HCT116 (cell line): ENCODE data around the gene NCF4. TPM values are rescaled to one million over a fixed set of nuclear protein-coding genes. Genes with fewer than 3 reads are reported as not detected.

ENCODE experiments used
- ATAC-seq: fragments of 200-7000 bp; cut with Tn5 transposase; 2 replicates; pipeline ENCODE4 v1.9.1; 2020; ENCODE audit warnings: mild to moderate bottlenecking, moderate library complexity
- BruUV-seq: library from RNA; stranded (reverse); fragments of 400-500 nt; replicated peaks from 2 replicates; lab custom pipeline; 2021; lab: Mats Ljungman, UMichigan
- CTCF ChIA-PET: fragments of 300-600 bp; sonication (Branson Sonifier 250); formaldehyde crosslinking; loops from one replicate; lab custom pipeline; 2021; ENCODE audit warnings: antibody characterized with exemption; lab: Charles Lee
- POLR2A ChIA-PET: fragments of 300-600, 350-600 bp; sonication (Branson Sonifier 250); formaldehyde crosslinking; loops from one replicate; lab custom pipeline; 2021; ENCODE audit warnings: antibody characterized with exemption; lab: Charles Lee
- RAD21 ChIA-PET, 2 experiments: fragments of 300-600 bp; sonication (Branson Sonifier 250); formaldehyde crosslinking; loops; one replicate each; lab custom pipeline; 2023; ENCODE audit warnings: low total read pairs in 2 of 2; ENCODE audit not compliant: uncharacterized antibody in 2 of 2, unreplicated experiment in 2 of 2, low non-redundant PET in 1 of 2; lab: Charles Lee
- DNase-seq: peaks from one replicate; pipeline ENCODE4 v3.0.0-alpha.2; 2010; ENCODE audit warnings: low read depth, low spot score
- H2AFZ ChIP-seq: fragments of 200-600 bp; shearing (Covaris generic), sonication (generic); 2 replicates; pipeline ENCODE4 v1.6.1; 2017; ENCODE audit warnings: low read depth, mixed run types, mixed read lengths, antibody characterized with exemption, low read length; ENCODE audit not compliant: poor library complexity, severe bottlenecking
- H3K27ac ChIP-seq: 2 replicates; pipeline ENCODE4 v1.5.1; 2012; ENCODE audit warnings: low read depth, low read length
- H3K27me3 ChIP-seq: fragments of 200-600 bp; sonication (generic); 2 replicates; pipeline ENCODE4 v1.6.1; 2016; ENCODE audit warnings: mixed run types, low read length, mixed read lengths; ENCODE audit not compliant: insufficient read depth
- H3K36me3 ChIP-seq, 2 experiments: fragments of 200-500 bp in 1 of 2; fragments of 200-600 bp in 1 of 2; sonication (Bioruptor generic) in 1 of 2; sonication (generic) in 1 of 2; 2 replicates each; pipeline versions ENCODE4 v1.5.1 to v1.6.1; 2014 to 2016; ENCODE audit warnings: low read length in 2 of 2, inconsistent platforms in 1 of 2, mixed read lengths in 1 of 2, mixed run types in 1 of 2; ENCODE audit not compliant: insufficient read depth in 2 of 2, control insufficient read depth in 1 of 2
- H3K4me1 ChIP-seq, 2 experiments: fragments of 200-600 bp in 1 of 2; sonication (generic) in 1 of 2; 2 replicates each; pipeline versions ENCODE4 v1.5.1 to v1.6.1; 2012 to 2017; ENCODE audit warnings: low read length in 2 of 2, inconsistent platforms in 1 of 2, mild to moderate bottlenecking in 1 of 2, mixed read lengths in 1 of 2, mixed run types in 1 of 2, moderate library complexity in 1 of 2; ENCODE audit not compliant: insufficient read depth in 2 of 2, control insufficient read depth in 1 of 2
- H3K4me2 ChIP-seq: fragments of 200-600 bp; sonication (generic); 2 replicates; pipeline ENCODE4 v1.6.1; 2017; ENCODE audit warnings: mixed run types, low read length, mixed read lengths
- H3K4me3 ChIP-seq, 2 experiments: fragments of 200-600 bp in 1 of 2; sonication (generic) in 1 of 2; replicated peaks in 1 of 2; 2 replicates each; pipeline ENCODE4 v1.5.1; 2011 to 2016; ENCODE audit warnings: low read length in 2 of 2, control low read depth in 1 of 2, low read depth in 1 of 2, mild to moderate bottlenecking in 1 of 2, mixed read lengths in 1 of 2, mixed run types in 1 of 2
- H3K79me2 ChIP-seq: fragments of 200-600 bp; sonication (generic); 2 replicates; pipeline ENCODE4 v1.6.1; 2017; ENCODE audit warnings: mild to moderate bottlenecking, mixed run types, low read length, moderate library complexity, mixed read lengths; ENCODE audit not compliant: insufficient read depth
- H3K9ac ChIP-seq: fragments of 200-600 bp; sonication (generic); 2 replicates; pipeline ENCODE4 v1.6.1; 2016; ENCODE audit warnings: low read length, mixed read lengths
- H3K9me2 ChIP-seq: fragments of 200-600 bp; sonication (generic), shearing (Covaris generic); 2 replicates; pipeline ENCODE4 v1.6.1; 2017; ENCODE audit warnings: mixed run types, mild to moderate bottlenecking, moderate library complexity; ENCODE audit not compliant: insufficient read depth
- H3K9me3 ChIP-seq, 2 experiments: fragments of 200-500 bp in 1 of 2; fragments of 200-600 bp in 1 of 2; sonication (Bioruptor generic) in 1 of 2; sonication (generic) in 1 of 2; 2 replicates each; pipeline ENCODE4 v1.6.1; 2014 to 2017; ENCODE audit warnings: low read length in 2 of 2, mixed read lengths in 2 of 2, inconsistent platforms in 1 of 2, low read depth in 1 of 2, mild to moderate bottlenecking in 1 of 2, mixed run types in 1 of 2, moderate library complexity in 1 of 2; ENCODE audit not compliant: control insufficient read depth in 1 of 2, insufficient read depth in 1 of 2
- H4K20me1 ChIP-seq: fragments of 200-600 bp; sonication (generic), shearing (Covaris generic); 2 replicates; pipeline ENCODE4 v1.6.1; 2017; ENCODE audit warnings: mixed run types, mild to moderate bottlenecking, moderate library complexity; ENCODE audit not compliant: insufficient read depth
- CTCF ChIP-seq, 3 experiments: fragments of 200-600 bp in 1 of 3; sonication (generic) in 1 of 3; IDR thresholded peaks in 2 of 3; conservative IDR thresholded peaks in 1 of 3; 2 replicates each; pipeline ENCODE4 v1.5.1; 2012 to 2017; ENCODE audit warnings: low read depth in 2 of 3, low read length in 2 of 3, antibody characterized with exemption in 1 of 3, borderline replicate concordance in 1 of 3, control low read depth in 1 of 3, mild to moderate bottlenecking in 1 of 3, mixed read lengths in 1 of 3, mixed run types in 1 of 3, moderate library complexity in 1 of 3; ENCODE audit not compliant: insufficient read depth in 1 of 3
- EGR1 ChIP-seq: IDR thresholded peaks from 2 replicates; pipeline ENCODE4 v1.6.1; 2012; ENCODE audit warnings: low read depth
- FOSL1 ChIP-seq: IDR thresholded peaks from 2 replicates; pipeline ENCODE4 v1.6.1; 2012; ENCODE audit warnings: low read depth
- JUND ChIP-seq: IDR thresholded peaks from 2 replicates; pipeline ENCODE4 v1.6.1; 2012
- MAX ChIP-seq: IDR thresholded peaks from 2 replicates; pipeline ENCODE4 v1.6.1; 2012
- POLR2A ChIP-seq: IDR thresholded peaks from 2 replicates; pipeline ENCODE4 v1.7.0; 2011; ENCODE audit warnings: borderline replicate concordance; ENCODE audit not compliant: insufficient read depth, insufficient read length; ENCODE audit errors: extremely low read depth
- POLR2AphosphoS5 ChIP-seq: IDR thresholded peaks from 2 replicates; pipeline ENCODE4 v1.6.1; 2011; ENCODE audit warnings: mild to moderate bottlenecking, low read depth, low read length, moderate library complexity
- RAD21 ChIP-seq: IDR thresholded peaks from 2 replicates; pipeline ENCODE4 v1.6.1; 2012; ENCODE audit warnings: low read depth, mild to moderate bottlenecking
- REST ChIP-seq: IDR thresholded peaks from 2 replicates; pipeline ENCODE4 v1.6.1; 2012; ENCODE audit warnings: low read depth
- SP1 ChIP-seq: IDR thresholded peaks from 2 replicates; pipeline ENCODE4 v1.6.1; 2012; ENCODE audit warnings: low read depth
- SRF ChIP-seq: IDR thresholded peaks from 2 replicates; pipeline ENCODE4 v1.6.1; 2012; ENCODE audit warnings: low read depth
- TCF7L2 ChIP-seq: IDR thresholded peaks from 2 replicates; pipeline ENCODE4 v1.7.0; 2011; ENCODE audit warnings: borderline replicate concordance, inconsistent platforms; ENCODE audit not compliant: insufficient read depth, insufficient read length; ENCODE audit errors: extremely low read depth
- YY1 ChIP-seq: IDR thresholded peaks from 2 replicates; pipeline ENCODE4 v1.6.1; 2011; ENCODE audit warnings: low read length, low read depth, moderate library complexity, mild to moderate bottlenecking; ENCODE audit not compliant: insufficient replicate concordance; ENCODE audit errors: extremely low read depth
- ZBTB33 ChIP-seq: IDR thresholded peaks from 2 replicates; pipeline ENCODE4 v1.6.1; 2011; ENCODE audit warnings: mild to moderate bottlenecking, low read length, moderate library complexity; ENCODE audit not compliant: insufficient replicate concordance; ENCODE audit errors: extremely low read depth
- intact Hi-C: fragments of 100-400 bp; cut with micrococcal nuclease; formaldehyde crosslinking; loops from 2 replicates; pipeline ENCODE4 v1.10.0; 2022
- total RNA-seq: library from RNA; stranded (reverse); gene quantifications from one replicate; pipeline ENCODE4 v1.2.1, GENCODE V29; 2021; ENCODE audit not compliant: unreplicated experiment

The NCF4 gene
- total RNA-seq, 1 experiment from 2014 or later: 0.37 TPM

- no peaks in the 10 kb centered on the region for H3K79me2 ChIP-seq
- no peaks in the 10 kb centered on the region for H4K20me1 ChIP-seq
- peaks cover 24 to 49% of the 10 kb centered on the region in 2 experiments; a peak in 3 of 4 replicates for H3K4me1 ChIP-seq
- H3K36me3 ChIP-seq: no peaks in the 10 kb centered on the region
- H3K9me3 ChIP-seq: no peaks in the 10 kb centered on the region
- no TSS peak for BruUV-seq
- H2AFZ ChIP-seq: peak overlapping the region; percentile 83
- ATAC-seq (peak; percentile 85), DNase-seq (peak; percentile 37)
- H3K27ac ChIP-seq: no peak overlapping the region
- no peak overlapping the region for H3K4me3 ChIP-seq
- peak overlapping the region; percentile 16; the same call in 1 of the 2 replicates for H3K4me2 ChIP-seq
- ChIA-PET CTCF (interaction anchor here (1.0 to 1.5 kb wide), 2 partner anchors 18 to 104 kb away, joined by 5 read pairs; no protein-coding TSS in a partner anchor), RAD21 (no interaction called here), POLR2A (no interaction called here)
- intact Hi-C loops: loop anchor here (5.0 kb wide), 1 partner anchor 104 kb away; no protein-coding TSS in a partner anchor
- TF ChIP-seq REST (no peak), POLR2AphosphoS5 (no peak), POLR2A (no peak), TCF7L2 (no peak), FOSL1 (no peak), JUND (no peak), ZBTB33 (no peak), MAX (peak; percentile 46), EGR1 (no peak), YY1 (no peak), SRF (no peak), RAD21 (peak; percentile 58), SP1 (no peak), CTCF (IDR thresholded peaks at IDR 0.05 in 2 of 3, conservative IDR thresholded peaks at IDR 0.05 in 1 of 3; ENCODE audit: borderline replicate concordance in 1 of 3, insufficient read depth in 1 of 3, low read depth in 2 of 3, low read length in 2 of 3) (peak; percentile 53 to 63 (median 59); a peak in 5 of 6 replicates)
- no peaks in the 10 kb centered on the region for H3K27me3 ChIP-seq
- H3K9ac ChIP-seq: no peak overlapping the region
- no peaks in the 10 kb centered on the region for H3K9me2 ChIP-seq
Measured at GRCh38 chr22:36873614-36874308, 13.0 kb downstream of the NCF4 start.
